Stimulated activated CD4-positive, alpha-beta T cell treated with anti-CD3 and anti-CD28 coated beads, TNF-alpha, amount 100 ng/mL, for 4 hours (primary cell): ENCODE results near the gene TRIP10.
"Not testable (repeated sequence)": the region's sequence is repeated elsewhere in the genome, so short reads cannot be mapped to it uniquely, and the experiment has no call there.

Experiments
- DNase-seq, 3 experiments: peaks; one replicate each; pipeline ENCODE4 v3.0.0-alpha.2; 2020; ENCODE audit warnings: low read depth in 3 of 3

TRIP10 gene

GRCh38 chr19:6767357-6768235 lies 28.1 kb downstream of the TRIP10 start, which contains the start of gene SH2D3A:
Gene SH2D3A (minus strand): TSS chr19:6767435. CDS start chr19:6763748, 3,687 bp downstream.
- peak; percentile 88 to 94 (median 93) for DNase-seq

GRCh38 chr19:6768236-6768785 lies 28.8 kb downstream of the TRIP10 start:
- DNase-seq: no peak

- no peak for DNase-seq
These were observed 29.6 kb downstream of the TRIP10 start for GRCh38 chr19:6769006-6769619.

GRCh38 chr19:6771648-6772027 lies 32.2 kb downstream of the TRIP10 start:
- not testable (repeated sequence) for DNase-seq

GRCh38 chr19:6772028-6772865 lies 32.8 kb downstream of the TRIP10 start, which contains the start of gene VAV1:
Gene VAV1 (plus strand): TSS chr19:6772708. CDS start chr19:6772808, 100 bp downstream.
- DNase-seq: peak; percentile 59 to 81 (median 74)

- DNase-seq: no peak
These were observed 33.4 kb downstream of the TRIP10 start for GRCh38 chr19:6772866-6773322.

GRCh38 chr19:6773323-6773931 lies 33.9 kb downstream of the TRIP10 start:
- peak in 2 of 3 experiments; percentile 24 to 28 for DNase-seq

GRCh38 chr19:6774821-6775707 lies 35.6 kb downstream of the TRIP10 start:
- no peak for DNase-seq

GRCh38 chr19:6776045-6776444 lies 36.6 kb downstream of the TRIP10 start:
- DNase-seq: not testable (repeated sequence)

GRCh38 chr19:6776999-6777398 lies 37.5 kb downstream of the TRIP10 start:
- no peak for DNase-seq

GRCh38 chr19:6777434-6777833 lies 38.0 kb downstream of the TRIP10 start:
- DNase-seq: no peak

- no peak for DNase-seq
These were observed 38.9 kb downstream of the TRIP10 start for GRCh38 chr19:6778386-6778785.

- DNase-seq: no peak
These were observed 39.7 kb downstream of the TRIP10 start for GRCh38 chr19:6779206-6779605.

GRCh38 chr19:6787393-6787792 lies 47.9 kb downstream of the TRIP10 start:
- no peak for DNase-seq

GRCh38 chr19:6788896-6789295 lies 49.4 kb downstream of the TRIP10 start:
- no peak for DNase-seq

- DNase-seq: no peak
These were observed 51.0 kb downstream of the TRIP10 start for GRCh38 chr19:6790194-6791128.

- no peak for DNase-seq
These were observed 51.8 kb downstream of the TRIP10 start for GRCh38 chr19:6791237-6791636.

GRCh38 chr19:6793411-6793810 lies 53.9 kb downstream of the TRIP10 start:
- DNase-seq: no peak

GRCh38 chr19:6793973-6794372 lies 54.5 kb downstream of the TRIP10 start:
- DNase-seq: no peak
